ENCODE measurements around the gene SORL1-AS1.

DNA sequence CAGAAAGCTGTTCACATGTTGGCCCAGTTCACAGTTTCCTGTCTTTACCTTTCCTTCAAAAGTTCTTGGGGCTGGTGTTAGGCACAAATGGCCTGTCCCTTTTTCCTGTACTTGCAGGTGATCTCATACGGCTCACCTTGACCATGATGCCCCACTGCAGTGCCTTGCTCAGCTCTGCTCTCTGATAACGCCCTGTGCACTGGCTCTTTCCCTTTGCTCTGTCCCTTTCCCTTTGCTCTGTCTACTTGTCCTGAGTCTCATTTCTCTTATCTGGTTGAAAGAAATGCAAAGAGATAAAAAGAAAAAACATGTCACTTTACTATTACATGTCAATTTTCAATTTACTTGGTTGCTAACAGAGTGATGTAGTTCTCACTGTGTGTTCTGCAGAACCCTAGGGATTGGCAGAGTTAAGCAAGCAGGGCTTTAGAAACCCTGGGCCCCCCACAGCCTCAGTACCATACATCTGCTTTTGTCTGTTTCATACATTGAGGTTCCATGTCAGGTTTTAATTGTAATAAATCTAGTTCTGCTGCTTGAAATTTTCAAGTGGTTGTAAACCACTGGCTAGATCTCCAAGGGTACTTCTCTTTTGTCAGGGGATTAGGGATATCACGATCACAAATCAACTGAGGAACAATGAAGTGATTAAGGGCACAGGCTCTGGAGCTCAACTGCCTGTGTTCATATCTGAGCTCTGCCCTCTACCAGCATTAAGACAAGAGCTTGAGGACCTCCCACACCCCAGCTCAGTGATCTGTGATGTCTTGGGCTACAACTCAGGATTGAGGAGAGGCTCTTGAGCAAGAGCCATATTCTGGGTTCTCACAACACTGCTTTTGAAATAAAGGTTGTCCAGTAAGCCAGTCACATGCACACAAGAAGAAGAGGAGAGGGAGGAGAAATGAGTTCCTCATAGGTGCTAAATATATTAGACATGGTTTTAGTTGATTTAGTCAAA, 16.9 kb downstream of the SORL1-AS1 start:
- no peak for TF ChIP-seq POLR2A (IDR thresholded peaks at IDR 0.05)
- TF ChIP-seq, protein P1, sequence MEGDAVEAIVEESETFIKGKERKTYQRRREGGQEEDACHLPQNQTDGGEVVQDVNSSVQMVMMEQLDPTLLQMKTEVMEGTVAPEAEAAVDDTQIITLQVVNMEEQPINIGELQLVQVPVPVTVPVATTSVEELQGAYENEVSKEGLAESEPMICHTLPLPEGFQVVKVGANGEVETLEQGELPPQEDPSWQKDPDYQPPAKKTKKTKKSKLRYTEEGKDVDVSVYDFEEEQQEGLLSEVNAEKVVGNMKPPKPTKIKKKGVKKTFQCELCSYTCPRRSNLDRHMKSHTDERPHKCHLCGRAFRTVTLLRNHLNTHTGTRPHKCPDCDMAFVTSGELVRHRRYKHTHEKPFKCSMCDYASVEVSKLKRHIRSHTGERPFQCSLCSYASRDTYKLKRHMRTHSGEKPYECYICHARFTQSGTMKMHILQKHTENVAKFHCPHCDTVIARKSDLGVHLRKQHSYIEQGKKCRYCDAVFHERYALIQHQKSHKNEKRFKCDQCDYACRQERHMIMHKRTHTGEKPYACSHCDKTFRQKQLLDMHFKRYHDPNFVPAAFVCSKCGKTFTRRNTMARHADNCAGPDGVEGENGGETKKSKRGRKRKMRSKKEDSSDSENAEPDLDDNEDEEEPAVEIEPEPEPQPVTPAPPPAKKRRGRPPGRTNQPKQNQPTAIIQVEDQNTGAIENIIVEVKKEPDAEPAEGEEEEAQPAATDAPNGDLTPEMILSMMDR (IDR thresholded peaks at IDR 0.05): no peak

Data from uterus (tissue), 2 donors.